Renal cortex interstitium (tissue), 11 donors: ENCODE data around the gene TRIM38. TPM values are rescaled to one million over a fixed set of nuclear protein-coding genes. Genes with fewer than 3 reads are reported as not detected.
A peak's percentile ranks its signal among the peaks of the same experiment; 100 is the strongest.
"Not testable (repeated sequence)": the region's sequence is repeated elsewhere in the genome, so short reads cannot be mapped to it uniquely, and the experiment has no call there.

Experiments used
- DNase-seq, 11 donors: peaks; one replicate each; pipeline ENCODE4 v3.0.0-alpha.2; 2013; ENCODE audit warnings: low read depth in 9 of 11, low spot score in 4 of 11; ENCODE audit errors: extremely low read depth in 1 of 11
- polyA plus RNA-seq, 3 donors: library from polyadenylated mRNA; unstranded; fragments of 120-200 nt; gene quantifications; one replicate each; pipeline ENCODE4 v1.2.1, GENCODE V29; 2013; ENCODE audit not compliant: insufficient read length in 3 of 3

The TRIM38 gene
- polyA plus RNA-seq, 3 donors = 9.4 to 14.8 (median 10.0) TPM

DNA sequence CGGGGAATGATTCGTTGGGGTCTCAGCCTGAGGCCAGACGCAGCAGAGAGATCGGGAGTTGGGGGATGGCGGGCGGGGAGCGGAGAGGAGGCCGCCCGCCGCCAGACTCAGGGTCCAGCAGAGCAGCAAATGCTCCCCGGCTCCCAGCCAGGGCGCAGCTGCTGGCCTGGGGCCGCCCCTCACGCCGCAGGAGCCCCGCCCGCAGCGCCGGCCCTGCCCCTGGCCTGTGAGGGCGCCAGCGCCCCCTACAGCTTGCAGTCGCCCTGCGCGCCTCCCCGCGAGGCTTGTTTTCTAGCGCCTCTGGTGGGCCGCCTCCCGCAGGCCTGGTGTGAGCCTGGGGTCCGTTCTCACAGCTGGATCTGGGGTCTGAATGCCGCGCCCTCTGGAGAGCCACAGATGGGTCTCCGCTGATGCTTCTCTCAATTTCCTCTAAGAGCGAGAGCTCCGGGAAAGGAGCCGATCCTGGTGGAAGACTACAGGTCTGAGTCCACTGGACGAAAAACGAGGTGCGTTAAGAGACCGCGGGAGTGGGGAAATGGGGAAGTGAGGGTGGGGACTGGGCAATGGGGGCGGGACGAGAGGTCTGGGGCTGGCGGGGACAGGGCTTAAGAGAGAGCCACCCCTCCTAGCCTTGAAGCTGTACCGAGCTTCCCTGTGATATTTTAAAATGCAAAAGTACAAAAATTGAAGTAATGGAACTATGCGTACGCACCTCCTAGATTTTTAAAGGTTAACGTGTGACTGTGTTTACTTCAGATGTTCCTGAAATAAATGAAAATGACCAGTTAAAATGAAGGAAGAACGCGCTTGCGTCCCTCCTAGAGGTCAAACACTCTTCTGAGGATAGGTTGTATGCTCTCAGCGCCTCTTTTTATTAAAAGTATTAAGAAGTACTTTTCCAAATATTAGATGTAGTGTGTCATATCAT is 30.1 kb downstream of the TRIM38 start:
- peak; percentile 89 to 97 (median 95) for DNase-seq

GRCh38 chr6:25993341-25993684 is 30.7 kb downstream of the TRIM38 start:
- not testable (repeated sequence) for DNase-seq

- no peak for DNase-seq
Measured at GRCh38 chr6:25995507-25995906, 32.9 kb downstream of the TRIM38 start.

GRCh38 chr6:25997921-25998320 is 35.3 kb downstream of the TRIM38 start:
- DNase-seq = no peak

GRCh38 chr6:25998379-25998778 is 35.8 kb downstream of the TRIM38 start:
- DNase-seq = no peak

- not testable (repeated sequence) for DNase-seq
Measured at GRCh38 chr6:25999225-25999624, 36.6 kb downstream of the TRIM38 start.

GRCh38 chr6:26000366-26001144 is 38.0 kb downstream of the TRIM38 start:
- DNase-seq = no peak

DNA sequence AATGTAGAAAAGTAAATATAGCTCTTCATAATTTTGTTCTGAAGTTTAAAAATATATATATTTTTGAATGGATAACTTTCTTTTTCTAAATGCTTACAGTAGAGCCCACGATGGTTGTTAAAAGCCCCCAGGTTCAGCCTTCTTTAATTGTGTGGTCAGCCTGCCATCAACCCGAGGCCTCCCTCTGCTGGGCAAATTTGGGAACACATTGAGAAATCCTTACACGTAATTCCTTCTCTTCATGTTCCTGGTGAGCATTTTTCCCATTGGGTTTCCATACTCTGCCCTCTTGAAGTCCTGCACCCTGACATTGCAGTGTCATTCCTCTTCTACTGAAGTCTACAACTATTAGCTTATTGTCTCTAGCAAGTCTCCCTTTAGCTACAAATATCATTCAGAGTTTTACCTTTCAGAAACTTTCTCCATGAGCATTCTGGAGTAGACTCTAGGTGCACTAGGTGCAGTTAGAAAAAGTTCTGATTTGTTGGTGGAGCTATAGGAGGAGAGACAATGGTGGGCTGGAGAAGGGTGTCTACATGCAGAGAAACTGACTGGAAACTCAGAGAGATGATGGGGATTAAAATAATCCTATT is 40.6 kb downstream of the TRIM38 start:
- peak in 5 of 11 donors; percentile 39 to 65 (median 48) for DNase-seq

DNA sequence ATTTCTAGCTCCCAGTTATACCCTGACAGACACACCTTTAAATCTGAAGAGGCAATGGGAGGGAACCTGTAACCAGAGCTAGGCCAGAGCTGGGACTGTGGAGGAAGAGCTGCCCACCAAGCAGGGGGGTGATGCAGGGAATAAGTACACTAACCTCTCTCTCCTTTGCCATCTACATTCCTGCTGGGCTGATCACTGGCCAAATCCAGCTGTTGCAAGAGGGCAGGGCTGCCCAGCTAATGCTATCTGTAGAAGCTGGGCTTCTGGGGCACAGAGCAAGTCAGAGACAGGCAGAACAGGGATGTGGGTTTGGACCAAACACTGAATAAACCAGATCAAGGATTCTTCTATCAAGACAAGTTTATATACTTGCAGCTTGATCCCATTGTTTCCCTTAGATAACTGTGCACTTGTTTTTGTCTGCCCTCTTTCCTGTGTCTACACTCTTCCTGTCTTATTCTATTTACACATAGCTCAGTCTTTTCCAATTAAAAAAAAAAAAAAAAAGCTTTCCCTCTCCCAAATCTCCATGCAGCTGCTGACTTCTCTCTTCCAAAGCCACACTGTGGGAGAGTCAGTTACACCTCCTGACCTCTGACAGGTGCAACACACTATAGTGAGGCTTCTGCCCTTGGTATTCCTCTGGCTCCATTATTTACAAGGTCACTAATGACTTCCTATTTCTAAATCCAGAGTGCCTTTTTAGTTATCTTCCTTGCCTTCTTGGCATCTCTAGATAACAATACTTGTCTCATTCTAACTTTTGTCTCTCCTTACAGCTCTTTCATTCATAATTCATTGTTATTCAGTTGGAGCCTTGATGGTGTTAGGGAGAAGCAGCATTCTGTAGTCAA is 43.7 kb downstream of the TRIM38 start:
- DNase-seq = no peak

- not testable (repeated sequence) for DNase-seq
Measured at GRCh38 chr6:26006940-26007305, 44.3 kb downstream of the TRIM38 start.

DNA sequence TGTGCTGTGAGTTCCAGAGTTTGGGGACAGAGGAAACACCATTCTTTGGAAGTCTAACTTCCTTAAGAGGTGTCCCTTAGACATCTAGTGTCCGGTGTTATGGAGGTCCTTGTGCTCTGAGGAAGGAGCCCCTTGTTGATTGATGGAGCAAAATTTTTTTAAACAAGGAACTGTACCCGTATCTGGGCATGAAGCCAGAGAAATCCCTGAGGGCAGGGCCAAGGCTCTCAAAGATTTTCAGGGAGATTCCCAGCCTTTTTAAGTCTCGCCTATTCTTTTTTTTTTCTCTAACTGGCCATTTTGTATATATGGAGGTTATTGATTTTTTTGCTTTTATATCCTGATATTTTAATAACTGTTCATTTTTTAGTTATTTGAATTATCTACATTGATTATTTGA is 45.9 kb downstream of the TRIM38 start:
- DNase-seq = no peak

DNA sequence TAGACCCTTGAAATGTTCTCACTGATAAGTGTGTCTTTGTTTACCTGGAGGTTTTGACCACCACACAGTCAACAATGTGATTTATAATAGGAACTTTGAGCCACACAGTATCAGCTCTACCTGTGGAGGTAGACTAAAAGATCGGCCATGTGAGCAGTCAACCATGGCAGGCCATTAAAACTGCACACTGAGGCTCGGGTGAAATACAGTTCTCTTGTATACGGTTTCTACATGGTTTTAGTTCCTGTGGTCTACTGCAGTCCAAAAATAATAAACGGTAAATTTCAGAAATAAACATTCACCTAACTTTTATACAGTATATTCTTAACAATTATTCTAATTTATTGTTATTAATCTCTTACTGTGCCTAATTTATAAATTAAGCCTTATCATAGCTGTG is 47.2 kb downstream of the TRIM38 start:
- DNase-seq = no peak

GRCh38 chr6:26012061-26012460 is 49.5 kb downstream of the TRIM38 start:
- DNase-seq = no peak

DNA sequence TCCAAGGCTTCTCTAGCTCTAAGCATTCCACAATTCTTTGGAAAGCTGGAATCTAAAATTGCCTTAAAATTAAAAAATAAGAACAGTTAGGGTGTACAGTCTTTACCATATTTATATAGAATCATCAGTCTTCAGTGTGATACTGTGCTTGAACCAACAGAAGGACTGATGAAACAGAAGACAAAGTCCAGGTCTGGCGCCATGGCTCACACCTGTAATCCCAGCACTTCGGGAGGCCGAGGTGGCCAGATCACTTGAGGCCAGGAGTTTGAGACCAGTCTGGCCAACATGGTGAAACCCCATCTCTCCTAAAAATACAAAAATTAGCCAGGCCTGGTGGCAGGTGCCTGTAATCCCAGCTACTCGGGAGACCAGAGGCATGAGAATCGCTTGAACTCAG is 51.8 kb downstream of the TRIM38 start:
- not testable (repeated sequence) for DNase-seq

DNA sequence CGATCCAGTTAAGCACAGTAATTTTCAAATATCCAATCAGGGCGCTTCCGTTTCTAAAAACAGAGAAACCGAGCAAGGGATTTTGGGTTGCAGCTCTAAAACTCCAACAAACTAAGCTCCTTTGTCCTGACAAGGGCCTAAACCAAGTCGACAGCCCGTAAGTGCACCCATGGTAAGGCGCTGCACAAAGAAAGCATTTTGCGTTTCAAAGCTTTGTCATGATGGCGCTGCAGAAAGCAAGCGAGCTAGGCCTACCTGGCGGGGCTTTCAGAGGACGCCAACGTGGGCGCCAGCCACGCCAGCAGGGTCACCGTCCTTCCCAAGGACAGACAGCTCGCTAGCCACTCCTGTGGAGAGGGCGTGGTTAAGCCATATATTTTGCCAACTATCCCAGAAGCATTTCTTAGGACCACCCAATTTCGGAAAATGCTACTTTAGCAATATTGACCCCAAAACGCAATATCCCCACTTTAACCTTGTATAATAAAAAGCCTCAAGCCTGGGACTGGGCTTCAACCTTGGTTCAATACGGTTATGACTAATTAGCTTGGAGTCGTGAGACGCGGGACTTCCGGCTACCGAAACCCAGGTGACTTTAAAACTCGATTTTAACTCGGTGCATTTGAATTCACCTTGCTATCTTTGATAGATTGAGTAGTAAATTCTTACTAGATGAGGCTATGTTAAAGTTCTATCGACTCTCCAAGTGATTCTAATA is 53.8 kb downstream of the TRIM38 start:
- peak in 7 of 11 donors; percentile 56 to 74 (median 64) for DNase-seq

- DNase-seq = no peak
Measured at GRCh38 chr6:26016963-26017631, 54.5 kb downstream of the TRIM38 start.

DNA sequence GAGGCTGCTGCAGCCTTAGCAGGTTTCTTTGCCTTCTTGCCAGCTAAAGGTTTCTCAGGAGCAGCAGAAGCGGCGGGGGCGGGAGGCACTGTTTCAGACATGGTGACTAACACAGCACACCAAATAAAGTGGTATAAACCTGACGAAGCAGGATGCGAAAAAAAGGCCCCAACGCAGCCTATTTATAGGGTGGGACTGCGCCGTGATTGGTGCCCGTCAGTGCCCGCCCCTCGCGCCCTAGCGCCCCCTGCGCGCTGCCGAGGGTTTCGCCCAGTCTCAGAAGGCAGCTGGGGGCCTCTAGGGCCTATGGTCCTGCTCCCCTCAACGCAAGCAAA is 55.0 kb downstream of the TRIM38 start:
- peak in 10 of 11 donors; percentile 66 to 91 (median 84) for DNase-seq

- peak in 1 of 11 donors; percentile 39 for DNase-seq
Measured at GRCh38 chr6:26019261-26019830, 56.7 kb downstream of the TRIM38 start.
